ENCODE results near the gene GET3. TPM values are rescaled to one million over a fixed set of nuclear protein-coding genes. Genes with fewer than 3 reads are reported as not detected.

GET3 gene
- polyA plus RNA-seq, 6 donors from 2014 or later, result 46.3 to 105 (median 53.5) TPM

GRCh38 chr19:12782424-12783290, 45.4 kb downstream of the GET3 start:
- no peaks in the 10 kb centered on the region for H3K9me3 Mint-ChIP-seq
- H3K27me3 Mint-ChIP-seq, result no peaks in the 10 kb centered on the region
- no peaks in the 10 kb centered on the region for H3K36me3 Mint-ChIP-seq
- peak overlapping the region in 4 of 6 donors; percentile 98 to 100 (median 99) for H3K27ac Mint-ChIP-seq
- H3K4me1 Mint-ChIP-seq, result peaks cover 24 to 46% (median 26%) of the 10 kb centered on the region in 3 donors
- H3K4me3 Mint-ChIP-seq, result peak overlapping the region in 7 of 8 donors; percentile 71 to 95 (median 89)
- ATAC-seq (ENCODE audit: low read depth in 2 of 2), result peak in 1 of 2 donors; percentile 48
- DNase-seq, result peak; percentile 98

DNA sequence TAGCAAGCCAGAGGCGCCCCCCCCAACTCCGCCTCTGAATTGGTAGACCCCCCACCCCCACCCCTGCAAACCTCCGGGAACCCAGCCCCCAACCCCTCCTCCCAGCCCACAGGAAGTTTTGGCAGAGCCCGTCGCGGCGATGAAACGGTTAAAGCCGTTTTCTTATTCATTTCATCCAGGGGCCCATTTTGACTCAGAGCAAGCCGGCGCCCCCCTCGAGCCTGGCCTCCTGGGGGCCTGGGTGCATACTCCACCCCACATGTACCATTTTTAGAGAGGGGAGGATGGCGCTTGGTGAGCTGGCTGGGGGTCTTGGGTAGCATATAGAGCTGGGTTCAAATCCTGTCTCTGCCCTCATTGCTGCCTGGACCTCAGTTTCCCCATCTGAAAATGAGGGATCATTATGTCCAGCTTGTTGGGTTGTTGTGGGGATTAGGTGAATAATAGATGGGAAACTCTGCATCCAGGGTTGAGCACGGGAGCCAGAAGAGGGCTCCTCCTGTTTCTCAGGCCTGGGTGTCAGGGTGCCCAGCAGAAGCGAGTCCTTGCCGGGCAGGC, 46.1 kb downstream of the GET3 start:
- Mint-ChIP-seq H3K27me3 (no peaks in the 10 kb centered on the region), H3K4me3 (peak overlapping the region in 7 of 8 donors; percentile 30 to 90 (median 79)), H3K36me3 (no peaks in the 10 kb centered on the region), H3K27ac (peak overlapping the region in 4 of 6 donors; percentile 94 to 100 (median 98)), H3K4me1 (peaks cover 22 to 47% (median 24%) of the 10 kb centered on the region in 3 donors), H3K9me3 (no peaks in the 10 kb centered on the region)
- DNase-seq (no peak), ATAC-seq (ENCODE audit: low read depth in 2 of 2) (no peak)

DNA sequence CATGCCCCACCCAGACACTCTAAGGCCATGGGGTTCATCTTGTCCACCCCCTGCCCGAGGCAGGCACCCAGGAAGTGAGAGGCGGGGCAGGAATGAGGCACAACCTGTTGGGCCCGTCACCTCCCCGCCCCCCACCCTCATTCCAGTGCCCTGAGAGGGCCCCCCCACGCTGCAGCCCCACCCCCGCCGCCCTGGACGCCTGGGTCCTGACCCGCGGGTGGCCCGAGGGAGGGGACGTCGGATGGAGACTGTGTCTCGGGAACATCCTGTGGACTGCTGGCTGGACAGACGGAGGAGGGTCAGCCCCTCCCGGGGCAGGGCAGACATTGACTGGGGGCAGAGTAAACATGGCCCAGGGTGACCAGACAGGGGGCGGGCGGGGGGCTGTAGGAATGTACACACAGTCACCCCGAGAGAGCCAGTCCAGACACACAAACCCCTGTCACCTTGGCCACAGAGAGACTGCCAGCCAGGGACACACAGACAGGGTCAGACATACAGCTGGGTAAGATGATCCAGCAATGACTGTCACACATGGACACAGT, 46.6 kb downstream of the GET3 start:
- peaks cover 22 to 47% (median 27%) of the 10 kb centered on the region in 3 donors for H3K4me1 Mint-ChIP-seq
- no peak for DNase-seq

GRCh38 chr19:12784394-12784870, 47.1 kb downstream of the GET3 start:
- ATAC-seq (ENCODE audit: low read depth in 2 of 2) (no peak), DNase-seq (no peak)

More for the DNA sequence above, 46.6 kb downstream of the GET3 start:
- Mint-ChIP-seq H3K4me3 (peak overlapping the region in 6 of 8 donors; percentile 53 to 90 (median 72)), H3K36me3 (no peaks in the 10 kb centered on the region), H3K9me3 (no peaks in the 10 kb centered on the region), H3K27ac (peak overlapping the region in 4 of 6 donors; percentile 94 to 100 (median 98)), H3K27me3 (no peaks in the 10 kb centered on the region)
- ATAC-seq (ENCODE audit: low read depth in 2 of 2), result no peak

DNA sequence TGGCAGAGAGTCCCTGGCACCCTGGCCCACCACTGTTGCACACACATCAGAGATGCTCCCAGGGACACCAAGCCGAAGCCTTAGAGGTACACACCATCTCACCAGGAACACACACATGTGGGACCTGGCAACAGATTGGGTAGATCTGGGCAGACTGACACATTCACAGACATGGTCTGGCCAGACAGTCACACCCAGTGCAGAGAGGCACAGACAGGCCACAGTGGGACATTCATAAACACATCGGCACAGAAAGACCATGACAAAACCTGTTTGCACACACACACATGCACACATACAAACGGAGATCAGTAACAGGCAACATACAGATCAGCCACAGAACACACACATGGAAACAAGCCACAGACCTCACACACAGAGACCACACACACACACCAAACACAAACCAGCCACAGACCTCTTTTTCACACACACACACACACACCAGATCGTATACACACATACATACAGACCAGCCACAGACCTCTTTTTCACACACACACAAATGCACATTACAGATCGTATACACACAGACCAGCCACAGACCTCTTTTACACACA, 47.7 kb downstream of the GET3 start:
- no peaks in the 10 kb centered on the region for H3K36me3 Mint-ChIP-seq
- H3K27me3 Mint-ChIP-seq, result no peaks in the 10 kb centered on the region
- ATAC-seq (ENCODE audit: low read depth in 2 of 2) (no peak), DNase-seq (no peak)
- H3K4me3 Mint-ChIP-seq, result no peak overlapping the region
- peaks cover 21 to 41% (median 27%) of the 10 kb centered on the region in 3 donors for H3K4me1 Mint-ChIP-seq
- H3K9me3 Mint-ChIP-seq, result no peaks in the 10 kb centered on the region
- no peak overlapping the region for H3K27ac Mint-ChIP-seq

More at GRCh38 chr19:12784394-12784870, 47.1 kb downstream of the GET3 start:
- H3K36me3 Mint-ChIP-seq, result no peaks in the 10 kb centered on the region
- H3K27ac Mint-ChIP-seq, result no peak overlapping the region
- no peaks in the 10 kb centered on the region for H3K27me3 Mint-ChIP-seq
- H3K9me3 Mint-ChIP-seq, result no peaks in the 10 kb centered on the region
- no peak overlapping the region for H3K4me3 Mint-ChIP-seq
- H3K4me1 Mint-ChIP-seq, result peaks cover 22 to 46% (median 28%) of the 10 kb centered on the region in 3 donors

DNA sequence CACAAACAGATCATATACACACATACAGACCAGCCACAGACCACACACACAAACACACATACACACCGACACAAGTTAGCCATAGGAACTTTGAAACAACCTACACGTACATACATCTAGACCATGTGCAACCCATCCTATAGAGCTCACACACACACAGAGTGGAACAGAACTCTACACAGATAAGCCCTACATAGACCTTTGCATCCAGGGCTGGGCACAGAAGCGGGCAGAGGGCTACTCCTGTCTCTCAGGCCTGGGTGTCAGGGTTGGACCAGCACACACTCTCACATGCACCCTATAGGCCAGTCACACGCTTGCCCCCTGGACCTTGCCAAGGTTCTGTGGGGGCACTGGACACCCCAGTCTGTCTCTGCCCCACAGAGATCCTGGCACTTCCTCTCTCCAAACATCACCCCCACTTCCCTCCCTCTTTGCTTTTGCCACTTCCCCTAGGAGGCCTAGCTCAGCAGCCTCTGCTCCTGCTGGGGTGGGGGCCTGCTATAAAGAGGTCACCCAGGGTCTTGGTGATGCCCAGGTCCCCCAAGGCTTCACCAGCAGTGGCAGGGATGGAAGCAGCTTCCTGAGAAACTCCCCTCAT, 48.2 kb downstream of the GET3 start:
- Mint-ChIP-seq H3K27me3 (no peaks in the 10 kb centered on the region), H3K4me1 (peaks cover 25 to 43% (median 31%) of the 10 kb centered on the region in 3 donors), H3K36me3 (no peaks in the 10 kb centered on the region), H3K4me3 (no peak overlapping the region), H3K9me3 (no peaks in the 10 kb centered on the region), H3K27ac (no peak overlapping the region)
- ATAC-seq (ENCODE audit: low read depth in 2 of 2), result no peak
- DNase-seq, result no peak

- peak overlapping the region in 6 of 8 donors; percentile 24 to 70 (median 54) for H3K4me3 Mint-ChIP-seq
- peak overlapping the region in 4 of 6 donors; percentile 44 to 100 (median 77) for H3K27ac Mint-ChIP-seq
- DNase-seq, result peak; percentile 73
- ATAC-seq (ENCODE audit: low read depth in 2 of 2), result no peak
- no peaks in the 10 kb centered on the region for H3K9me3 Mint-ChIP-seq
- H3K4me1 Mint-ChIP-seq, result peaks cover 33 to 49% (median 39%) of the 10 kb centered on the region in 3 donors
- no peaks in the 10 kb centered on the region for H3K36me3 Mint-ChIP-seq
- H3K27me3 Mint-ChIP-seq, result no peaks in the 10 kb centered on the region
Measured at GRCh38 chr19:12786141-12786870, 49.0 kb downstream of the GET3 start.

DNA sequence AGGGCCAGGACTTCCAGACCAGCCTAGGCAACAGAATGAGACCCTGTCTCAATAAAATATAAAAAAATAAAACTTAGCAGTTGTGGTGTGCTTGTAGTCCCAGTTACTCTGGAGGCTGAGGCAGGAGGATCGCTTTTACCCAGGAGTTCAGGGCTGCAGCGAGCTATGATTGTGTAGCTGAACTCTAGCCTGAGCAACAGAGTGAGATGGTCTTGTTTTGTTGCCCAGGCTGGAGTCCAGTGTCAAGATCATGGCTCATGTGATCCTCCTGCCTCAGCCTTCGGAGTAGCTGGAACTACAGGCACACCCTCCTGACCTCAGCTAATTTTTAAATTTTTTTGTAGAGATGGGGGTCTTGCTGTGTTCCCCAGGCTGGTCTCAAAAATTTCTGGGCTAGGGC, 49.7 kb downstream of the GET3 start:
- no peaks in the 10 kb centered on the region for H3K36me3 Mint-ChIP-seq
- H3K9me3 Mint-ChIP-seq, result no peaks in the 10 kb centered on the region
- H3K27me3 Mint-ChIP-seq, result no peaks in the 10 kb centered on the region
- ATAC-seq (ENCODE audit: low read depth in 2 of 2) (no peak), DNase-seq (no peak)
- H3K4me1 Mint-ChIP-seq, result peaks cover 28 to 42% (median 33%) of the 10 kb centered on the region in 3 donors
- peak overlapping the region in 6 of 8 donors; percentile 30 to 70 (median 54) for H3K4me3 Mint-ChIP-seq
- peak overlapping the region in 4 of 6 donors; percentile 67 to 100 (median 93) for H3K27ac Mint-ChIP-seq

DNA sequence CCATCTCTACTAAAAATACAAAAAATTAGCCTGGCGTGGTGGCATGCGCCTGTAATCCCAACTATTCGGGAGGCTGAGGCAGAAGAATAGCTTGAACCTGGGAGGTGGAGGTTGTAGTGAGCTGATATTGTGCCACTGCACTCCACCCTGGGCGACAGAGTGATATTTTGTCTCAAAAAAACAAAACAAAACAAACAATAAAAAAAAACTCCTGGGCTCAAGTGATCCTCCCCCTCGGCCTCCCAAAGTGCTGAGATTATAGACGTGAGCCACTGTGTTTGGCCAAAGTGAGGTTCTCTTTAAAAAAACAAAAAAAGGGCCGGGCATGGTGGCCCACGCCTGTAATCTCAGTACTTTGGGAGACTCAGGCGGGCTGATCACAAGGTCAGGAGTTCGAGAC, 50.2 kb downstream of the GET3 start:
- H3K36me3 Mint-ChIP-seq, result no peaks in the 10 kb centered on the region
- H3K4me1 Mint-ChIP-seq, result peaks cover 24 to 39% (median 29%) of the 10 kb centered on the region in 3 donors
- H3K27me3 Mint-ChIP-seq, result no peaks in the 10 kb centered on the region
- H3K9me3 Mint-ChIP-seq, result no peaks in the 10 kb centered on the region
- DNase-seq (no peak), ATAC-seq (ENCODE audit: low read depth in 2 of 2) (no peak)
- H3K27ac Mint-ChIP-seq, result peak overlapping the region in 4 of 6 donors; percentile 67 to 100 (median 93)
- H3K4me3 Mint-ChIP-seq, result peak overlapping the region in 4 of 8 donors; percentile 37 to 80 (median 46)

GRCh38 chr19:12788042-12788681, 50.9 kb downstream of the GET3 start:
- ATAC-seq (ENCODE audit: low read depth in 2 of 2) (no peak), DNase-seq (no peak)
- Mint-ChIP-seq H3K36me3 (no peaks in the 10 kb centered on the region), H3K9me3 (no peaks in the 10 kb centered on the region), H3K27ac (peak overlapping the region in 4 of 6 donors; percentile 99 to 100 (median 99)), H3K4me1 (peaks cover 29 to 39% (median 31%) of the 10 kb centered on the region in 3 donors), H3K4me3 (peak overlapping the region; percentile 80 to 97 (median 93)), H3K27me3 (peaks cover 0 to under 1% (median 0%) of the 10 kb centered on the region in 3 donors)

DNA sequence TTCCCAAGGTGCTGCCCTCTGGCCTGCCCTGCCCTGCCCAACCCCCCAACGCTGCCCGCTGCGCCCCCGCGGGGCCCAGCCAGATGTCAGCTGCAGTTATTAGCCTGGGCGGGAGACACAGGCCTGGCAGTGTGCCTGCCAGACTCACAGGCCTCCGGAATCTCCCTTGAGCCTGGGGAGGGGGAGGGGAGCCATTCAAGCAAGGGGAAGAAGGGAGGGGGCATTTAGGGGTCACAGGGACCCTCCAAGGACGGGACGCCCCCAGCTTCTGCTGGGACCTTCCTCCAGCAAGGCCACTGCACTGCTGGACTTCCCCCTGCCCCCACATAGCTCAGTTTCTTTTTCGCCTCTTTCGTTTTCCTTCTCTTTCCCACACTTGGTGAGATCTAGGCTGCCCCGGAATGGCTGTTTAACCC, 51.4 kb downstream of the GET3 start:
- peak overlapping the region in 4 of 6 donors; percentile 99 to 100 (median 99) for H3K27ac Mint-ChIP-seq
- DNase-seq (peak; percentile 85), ATAC-seq (ENCODE audit: low read depth in 2 of 2) (peak; percentile 3 to 4)
- peaks cover 25 to 36% (median 34%) of the 10 kb centered on the region in 3 donors for H3K4me1 Mint-ChIP-seq
- peaks cover 0 to 3% (median 0%) of the 10 kb centered on the region in 3 donors for H3K27me3 Mint-ChIP-seq
- peak overlapping the region; percentile 80 to 97 (median 93) for H3K4me3 Mint-ChIP-seq
- no peaks in the 10 kb centered on the region for H3K36me3 Mint-ChIP-seq
- no peaks in the 10 kb centered on the region for H3K9me3 Mint-ChIP-seq
